Neuron (in vitro differentiated cells): ENCODE results near the gene KCNE2.

Experiments
- H2AFZ ChIP-seq: one replicate; pipeline ENCODE4 v1.6.1; 2013; ENCODE audit warnings: low read depth, mild to moderate bottlenecking, inconsistent platforms, low read length, moderate library complexity
- H3K27me3 ChIP-seq: one replicate; pipeline ENCODE4 v1.6.1; 2013; ENCODE audit warnings: low read length; ENCODE audit not compliant: insufficient read depth
- H3K36me3 ChIP-seq: one replicate; pipeline ENCODE4 v1.6.1; 2013; ENCODE audit warnings: low read length; ENCODE audit not compliant: insufficient read depth
- H3K4me1 ChIP-seq: one replicate; pipeline ENCODE4 v1.6.1; 2013; ENCODE audit warnings: low read length; ENCODE audit not compliant: insufficient read depth
- H3K4me3 ChIP-seq: 2 replicates; pipeline ENCODE4 v1.5.1; 2013; ENCODE audit warnings: mild to moderate bottlenecking, low read length, moderate library complexity
- H3K9me3 ChIP-seq: one replicate; pipeline ENCODE4 v1.6.1; 2013; ENCODE audit warnings: low read length

KCNE2 gene, protein sequence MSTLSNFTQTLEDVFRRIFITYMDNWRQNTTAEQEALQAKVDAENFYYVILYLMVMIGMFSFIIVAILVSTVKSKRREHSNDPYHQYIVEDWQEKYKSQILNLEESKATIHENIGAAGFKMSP

DNA sequence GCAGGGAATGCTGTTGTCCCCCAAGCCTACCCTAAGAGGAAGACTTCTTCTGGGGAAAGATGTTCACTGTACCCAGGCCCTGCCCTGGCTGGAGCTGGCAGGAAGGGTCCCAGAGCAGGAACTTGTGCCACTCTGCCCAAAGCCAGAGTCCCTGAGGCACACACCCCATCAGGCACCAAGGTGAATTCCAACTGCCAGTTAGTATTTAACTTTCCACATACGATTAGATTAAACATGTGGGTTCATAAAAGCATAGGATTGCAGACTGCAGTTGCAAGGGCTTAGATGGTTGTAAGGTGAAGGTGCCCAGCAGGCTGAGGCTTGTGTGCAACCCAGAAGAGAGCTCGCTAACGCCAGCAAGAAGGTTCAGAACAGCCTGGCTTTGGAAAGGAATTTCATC lies at the start of gene KCNE2:
KCNE2 (plus strand) TSS at position 274 of the 400 bp plus-strand sequence. CDS start 6,473 bp downstream, outside the sequence.
- Histone ChIP-seq H3K27me3 (no peaks in the 10 kb centered on the region), H3K36me3 (no peaks in the 10 kb centered on the region), H3K9me3 (no peaks in the 10 kb centered on the region), H3K4me1 (peaks cover 2% of the 10 kb centered on the region), H2AFZ (no peak within 1 kb of the TSS), H3K4me3 (no peak within 1 kb of the TSS)

DNA sequence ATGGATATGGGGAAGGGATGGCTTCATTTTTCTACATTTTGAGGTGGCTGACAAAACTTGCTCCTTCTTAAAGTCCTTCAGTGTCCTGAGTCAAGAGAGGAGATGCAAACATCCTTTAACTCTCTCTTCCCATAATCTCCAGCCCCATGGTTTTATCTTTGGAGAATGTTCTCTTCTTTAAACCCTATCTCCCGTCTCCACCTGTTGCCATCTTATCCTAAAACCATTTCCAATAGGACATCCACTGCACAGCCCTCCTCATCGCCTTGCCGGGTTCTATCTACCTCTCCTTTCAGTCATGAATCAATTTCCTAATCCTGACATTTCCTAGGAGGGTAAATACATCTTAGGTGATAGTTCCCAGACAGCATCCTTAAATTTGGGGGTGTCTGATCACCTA lies 44.2 kb upstream of the KCNE2 start:
- no peak overlapping the region for H2AFZ ChIP-seq
- no peaks in the 10 kb centered on the region for H3K36me3 ChIP-seq
- no peaks in the 10 kb centered on the region for H3K27me3 ChIP-seq
- no peaks in the 10 kb centered on the region for H3K9me3 ChIP-seq
- H3K4me1 ChIP-seq = no peaks in the 10 kb centered on the region
- no peak overlapping the region for H3K4me3 ChIP-seq

DNA sequence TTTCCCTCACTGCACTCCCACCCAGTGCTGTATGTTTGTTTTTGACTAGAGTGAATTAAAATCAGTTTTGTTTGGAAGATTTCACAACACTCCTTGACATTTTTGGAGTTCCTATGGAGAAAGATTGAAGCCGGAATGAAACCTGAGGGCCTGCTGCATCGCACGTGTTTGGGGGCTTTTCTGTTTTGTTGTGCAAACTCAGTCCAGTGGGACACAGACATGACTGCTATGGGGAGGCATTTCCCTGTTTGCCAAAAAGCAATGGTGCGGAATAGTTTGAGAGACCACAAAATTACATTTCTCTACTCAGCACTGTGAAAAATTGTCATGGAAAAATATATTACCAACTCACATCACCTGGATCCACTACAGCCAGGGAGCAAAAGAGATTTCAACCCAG lies 43.8 kb upstream of the KCNE2 start:
- Histone ChIP-seq H3K4me3 (no peak overlapping the region), H3K27me3 (no peaks in the 10 kb centered on the region), H2AFZ (no peak overlapping the region), H3K4me1 (no peaks in the 10 kb centered on the region), H3K36me3 (no peaks in the 10 kb centered on the region), H3K9me3 (no peaks in the 10 kb centered on the region)

DNA sequence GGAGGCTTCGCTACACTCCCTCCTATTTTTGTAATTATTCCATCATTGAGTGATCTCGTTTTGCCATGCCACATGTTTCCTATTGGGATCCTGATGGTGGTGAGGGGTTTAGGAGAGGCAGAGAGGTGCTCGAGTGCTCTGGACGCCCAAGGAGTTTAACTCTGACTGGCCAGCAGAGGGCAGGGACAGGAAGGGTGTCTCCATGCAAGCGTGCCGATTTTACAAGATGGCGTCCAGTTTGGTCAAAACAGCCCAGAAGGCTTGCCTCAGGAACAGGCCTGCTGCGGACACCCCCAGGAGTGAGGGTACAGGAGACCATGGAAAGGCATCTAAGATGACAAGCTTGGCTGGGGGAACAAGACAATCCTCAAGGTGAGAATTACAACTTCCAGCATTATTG lies 33.8 kb upstream of the KCNE2 start:
- H3K4me1 ChIP-seq = peaks cover 5% of the 10 kb centered on the region
- no peak overlapping the region for H2AFZ ChIP-seq
- no peaks in the 10 kb centered on the region for H3K27me3 ChIP-seq
- H3K36me3 ChIP-seq = no peaks in the 10 kb centered on the region
- H3K9me3 ChIP-seq = peaks cover 3% of the 10 kb centered on the region
- no peak overlapping the region for H3K4me3 ChIP-seq

DNA sequence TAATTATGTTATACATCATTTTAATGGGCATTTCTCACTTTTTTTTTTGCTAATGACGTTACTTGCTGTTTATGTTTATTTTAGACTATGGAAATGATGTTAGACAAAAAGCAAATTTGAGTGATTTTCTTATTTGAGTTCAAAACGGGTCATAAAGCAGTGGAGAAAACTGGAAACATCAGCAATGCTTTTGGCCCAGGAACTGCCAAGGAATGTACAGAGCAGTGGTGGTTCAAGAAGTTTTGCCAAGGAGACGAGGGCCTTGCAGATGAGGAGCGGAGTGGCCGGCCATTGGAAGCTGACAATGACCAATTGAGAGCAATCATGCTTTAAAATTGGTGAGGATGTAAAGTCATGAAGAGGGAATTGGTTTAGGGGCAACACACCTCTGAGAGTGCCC lies 32.1 kb upstream of the KCNE2 start:
- H3K36me3 ChIP-seq = no peaks in the 10 kb centered on the region
- no peaks in the 10 kb centered on the region for H3K27me3 ChIP-seq
- H3K9me3 ChIP-seq = peaks cover 3% of the 10 kb centered on the region
- H2AFZ ChIP-seq = no peak overlapping the region
- no peak overlapping the region for H3K4me3 ChIP-seq
- H3K4me1 ChIP-seq = peaks cover 5% of the 10 kb centered on the region

DNA sequence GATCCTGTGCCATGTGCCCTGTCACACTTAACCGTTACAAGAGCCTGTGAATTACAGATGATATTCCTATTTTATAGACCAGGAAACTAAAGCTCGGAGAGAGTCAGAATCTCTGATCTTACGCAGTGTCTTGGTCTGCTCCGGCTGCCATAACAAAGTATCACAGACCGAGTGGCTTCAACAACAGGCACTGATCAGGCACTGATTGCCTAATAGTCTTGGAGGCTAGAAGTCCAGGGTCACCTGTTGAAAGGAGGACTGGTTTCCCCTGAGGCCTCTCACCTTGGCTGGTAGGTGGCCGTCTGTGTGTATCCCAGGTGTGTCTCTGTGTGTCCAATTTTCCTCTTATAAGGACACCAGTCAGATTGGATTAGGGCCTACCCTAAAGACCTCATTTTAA lies 31.5 kb upstream of the KCNE2 start:
- H3K9me3 ChIP-seq = peaks cover 3% of the 10 kb centered on the region
- peaks cover 5% of the 10 kb centered on the region for H3K4me1 ChIP-seq
- no peak overlapping the region for H3K4me3 ChIP-seq
- no peaks in the 10 kb centered on the region for H3K27me3 ChIP-seq
- H3K36me3 ChIP-seq = no peaks in the 10 kb centered on the region
- no peak overlapping the region for H2AFZ ChIP-seq

DNA sequence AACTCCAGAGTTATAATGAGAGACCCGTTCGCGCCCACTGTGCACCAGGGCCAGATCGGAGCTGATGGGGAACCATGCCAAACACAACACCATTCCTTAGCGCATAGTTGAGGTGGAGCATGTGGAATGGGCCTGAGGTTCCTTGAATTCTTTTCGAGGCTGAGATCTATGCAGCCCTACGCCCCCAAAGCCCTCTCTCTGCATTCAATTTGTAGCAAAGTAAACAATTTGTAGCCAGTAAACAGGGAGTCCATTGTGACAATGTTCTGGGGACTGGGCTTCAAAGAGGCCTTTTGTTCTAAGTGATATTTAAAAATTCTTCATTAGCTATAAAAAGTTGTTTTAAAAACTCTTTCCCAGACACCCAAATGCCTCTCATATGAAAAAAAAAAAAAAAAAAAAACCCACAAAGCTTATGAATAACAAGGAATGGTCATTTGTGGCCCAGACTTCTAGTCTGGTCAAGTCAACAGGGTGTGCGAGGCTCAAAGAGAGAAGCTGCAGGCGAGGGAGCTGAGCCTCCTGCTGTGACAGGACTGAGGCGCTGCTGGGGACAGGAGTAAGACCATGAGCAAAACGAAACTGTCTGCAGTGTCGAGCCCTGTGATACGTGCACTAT lies 30.6 kb upstream of the KCNE2 start:
- Histone ChIP-seq H3K36me3 (no peaks in the 10 kb centered on the region), H3K4me1 (peaks cover 5% of the 10 kb centered on the region), H3K27me3 (no peaks in the 10 kb centered on the region), H2AFZ (no peak overlapping the region), H3K4me3 (no peak overlapping the region), H3K9me3 (peaks cover 3% of the 10 kb centered on the region)

DNA sequence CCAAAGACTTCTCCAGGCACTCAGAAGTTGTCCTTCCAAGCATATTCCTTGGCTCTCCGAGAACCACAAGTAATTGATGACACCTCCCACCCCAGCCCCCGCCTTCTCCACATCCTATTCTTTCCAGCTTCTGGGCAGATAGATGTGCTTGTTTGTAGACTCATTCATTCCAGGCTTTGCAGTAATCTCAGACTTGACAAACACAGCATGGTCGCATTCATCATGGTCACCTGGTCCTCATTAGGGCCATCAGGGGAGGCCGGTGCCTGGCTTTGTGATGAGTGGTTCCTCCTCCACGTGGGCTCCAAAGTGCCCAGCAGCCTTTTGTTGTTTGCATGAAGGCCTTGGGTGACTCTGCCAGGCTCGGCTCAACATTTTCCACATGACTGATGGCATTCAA lies 28.5 kb upstream of the KCNE2 start:
- Histone ChIP-seq H3K4me3 (no peak overlapping the region), H2AFZ (no peak overlapping the region), H3K27me3 (no peaks in the 10 kb centered on the region), H3K4me1 (peaks cover 5% of the 10 kb centered on the region), H3K36me3 (no peaks in the 10 kb centered on the region), H3K9me3 (no peaks in the 10 kb centered on the region)

DNA sequence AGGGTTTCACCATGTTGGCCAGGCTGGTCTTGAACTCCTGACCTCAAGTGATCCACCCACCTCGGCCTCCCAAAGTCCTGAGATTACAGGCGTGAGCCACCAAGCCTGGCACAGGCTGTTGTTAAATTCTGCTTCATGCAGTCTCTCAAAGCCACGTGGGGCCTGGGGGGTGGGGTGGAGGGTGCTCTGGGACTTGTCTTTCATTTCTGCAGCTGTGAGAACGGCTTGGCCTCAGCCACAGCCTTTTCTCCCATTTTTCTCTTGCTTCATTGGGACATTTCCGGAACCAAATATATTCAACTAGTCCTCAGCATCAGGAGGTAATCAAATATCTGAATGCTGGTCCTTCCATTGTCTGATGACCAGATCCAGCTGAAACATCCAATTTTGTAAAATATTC lies 27.6 kb upstream of the KCNE2 start:
- no peaks in the 10 kb centered on the region for H3K27me3 ChIP-seq

DNA sequence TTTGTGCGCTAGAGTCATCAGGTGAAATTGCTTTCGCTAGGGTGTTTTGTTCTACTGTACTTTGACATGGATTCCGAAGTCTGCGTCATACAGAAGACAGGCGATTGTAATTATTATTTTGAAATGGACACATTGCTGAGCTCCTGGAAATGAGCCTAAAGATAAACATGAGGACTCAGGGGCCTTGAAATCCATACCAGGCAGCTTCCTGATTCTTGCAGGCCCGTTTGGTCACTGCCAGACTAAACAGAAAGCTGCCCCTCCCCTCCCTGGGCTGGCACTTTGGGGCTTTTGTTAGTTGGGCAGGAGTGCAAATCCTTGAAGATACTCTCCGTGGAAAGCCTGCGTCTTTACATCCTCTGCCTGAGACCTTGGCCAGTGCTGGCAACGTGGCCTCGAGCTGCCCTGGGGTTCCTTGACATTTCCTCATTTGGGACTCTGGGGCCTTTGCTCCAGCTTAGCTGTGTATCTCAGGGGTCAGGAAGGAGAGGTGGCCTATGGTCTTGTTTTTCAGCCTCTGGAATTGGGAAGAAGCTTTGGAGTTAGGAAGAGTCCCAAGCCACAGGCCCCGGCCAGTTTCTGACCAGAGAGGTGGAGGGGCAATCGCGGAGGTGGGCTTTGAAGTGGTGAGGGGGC lies 26.9 kb upstream of the KCNE2 start:
- H3K36me3 ChIP-seq = no peaks in the 10 kb centered on the region
- H3K4me3 ChIP-seq = no peak overlapping the region
- H2AFZ ChIP-seq = no peak overlapping the region
- peaks cover 5% of the 10 kb centered on the region for H3K4me1 ChIP-seq
- H3K9me3 ChIP-seq = no peaks in the 10 kb centered on the region
- H3K27me3 ChIP-seq = no peaks in the 10 kb centered on the region

More for the DNA sequence above, 27.6 kb upstream of the KCNE2 start:
- Histone ChIP-seq H3K4me3 (no peak overlapping the region), H3K9me3 (no peaks in the 10 kb centered on the region), H3K36me3 (no peaks in the 10 kb centered on the region), H3K4me1 (peaks cover 5% of the 10 kb centered on the region), H2AFZ (no peak overlapping the region)

DNA sequence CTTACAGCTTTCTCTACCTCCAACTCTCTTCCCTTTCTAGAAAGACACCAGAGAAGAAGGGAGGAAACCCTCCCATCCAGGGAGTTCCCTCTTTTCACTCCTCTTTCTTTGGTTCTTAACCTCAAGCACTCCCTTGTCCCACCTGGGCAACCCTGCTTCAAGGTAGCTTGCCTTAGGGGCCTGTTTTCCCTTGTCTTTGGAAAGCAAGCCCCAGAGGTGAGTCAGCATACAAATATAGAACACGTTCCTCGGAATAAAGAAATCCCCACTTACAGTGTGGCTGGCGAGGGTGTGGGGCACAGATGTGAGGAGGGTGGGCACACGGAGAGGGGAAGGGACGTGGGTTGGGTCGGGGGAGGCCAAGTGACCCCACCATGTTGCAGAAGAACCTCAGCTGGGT lies 26.1 kb upstream of the KCNE2 start:
- Histone ChIP-seq H3K9me3 (no peaks in the 10 kb centered on the region), H3K36me3 (no peaks in the 10 kb centered on the region), H2AFZ (no peak overlapping the region), H3K4me3 (no peak overlapping the region), H3K4me1 (peaks cover 5% of the 10 kb centered on the region), H3K27me3 (no peaks in the 10 kb centered on the region)

DNA sequence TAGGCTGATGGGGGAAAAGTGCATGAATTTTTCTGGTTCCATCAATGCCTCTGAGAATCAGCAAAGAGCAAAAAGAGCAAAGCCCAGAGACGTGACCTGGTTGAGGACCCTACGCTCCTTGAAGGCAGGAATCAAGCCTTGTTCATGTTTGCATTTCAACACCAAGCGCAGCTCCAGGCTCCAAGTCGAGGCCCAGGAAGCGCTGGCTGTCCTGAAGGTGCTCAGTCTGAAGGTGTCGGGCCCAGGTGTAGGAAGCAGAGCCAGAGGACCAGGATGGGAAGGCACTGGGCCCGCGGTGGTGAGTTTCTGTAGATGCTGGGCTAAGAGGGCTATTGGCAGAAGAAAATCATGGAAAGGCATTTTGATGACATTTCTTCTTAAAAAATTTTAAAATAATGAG lies 25.6 kb upstream of the KCNE2 start:
- no peak overlapping the region for H2AFZ ChIP-seq
- peaks cover 5% of the 10 kb centered on the region for H3K4me1 ChIP-seq
- H3K36me3 ChIP-seq = no peaks in the 10 kb centered on the region
- no peak overlapping the region for H3K4me3 ChIP-seq
- no peaks in the 10 kb centered on the region for H3K27me3 ChIP-seq
- peaks cover 2% of the 10 kb centered on the region for H3K9me3 ChIP-seq

DNA sequence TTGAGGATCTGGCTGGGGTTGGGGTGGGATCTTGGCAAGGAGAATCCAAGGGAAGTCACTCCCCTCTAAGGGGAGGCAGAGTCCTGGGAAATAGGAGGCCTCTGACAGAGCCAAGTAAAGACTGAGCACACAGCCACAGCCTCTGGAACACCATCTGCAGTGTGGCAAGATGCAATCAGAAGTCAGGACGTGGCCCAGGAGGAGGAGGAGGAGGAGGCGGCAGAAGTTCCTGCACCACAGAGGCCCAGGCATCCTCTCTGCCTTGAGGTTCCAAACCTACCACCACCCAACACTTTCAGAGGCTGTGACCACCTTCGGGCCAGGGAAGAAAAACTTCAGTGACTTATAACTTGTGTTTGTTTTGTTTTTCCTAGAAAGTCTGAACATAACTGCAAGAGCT lies 23.7 kb upstream of the KCNE2 start:
- H3K4me1 ChIP-seq = peaks cover under 1% of the 10 kb centered on the region
- H2AFZ ChIP-seq = no peak overlapping the region
- no peaks in the 10 kb centered on the region for H3K36me3 ChIP-seq
- H3K4me3 ChIP-seq = no peak overlapping the region
- H3K9me3 ChIP-seq = peaks cover 2% of the 10 kb centered on the region
- H3K27me3 ChIP-seq = no peaks in the 10 kb centered on the region

DNA sequence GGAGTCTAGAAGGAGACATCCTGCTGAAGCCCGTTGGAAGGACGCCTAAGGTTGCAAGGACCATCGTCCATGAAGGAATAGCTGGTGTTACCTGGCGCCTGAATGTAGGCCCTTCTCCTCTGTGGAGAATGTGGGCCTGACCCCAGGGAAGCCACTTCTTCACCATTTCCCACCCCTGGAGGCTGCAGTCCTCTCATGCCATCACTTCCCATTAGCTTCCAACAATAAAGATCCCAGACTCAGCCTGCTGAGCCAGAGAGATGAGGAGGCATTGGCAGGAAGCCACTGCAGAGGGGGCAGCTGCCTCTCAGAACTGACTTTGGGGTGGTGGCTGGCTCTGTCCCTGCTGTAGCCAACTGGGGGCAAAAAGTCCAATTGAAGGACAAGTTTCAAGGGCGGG lies 21.3 kb upstream of the KCNE2 start:
- H3K27me3 ChIP-seq = no peaks in the 10 kb centered on the region
- no peaks in the 10 kb centered on the region for H3K36me3 ChIP-seq
- H2AFZ ChIP-seq = no peak overlapping the region
- no peaks in the 10 kb centered on the region for H3K4me1 ChIP-seq
- no peak overlapping the region for H3K4me3 ChIP-seq
- peaks cover 2% of the 10 kb centered on the region for H3K9me3 ChIP-seq
